ENCODE measurements around the gene ELL.

ELL gene

DNA sequence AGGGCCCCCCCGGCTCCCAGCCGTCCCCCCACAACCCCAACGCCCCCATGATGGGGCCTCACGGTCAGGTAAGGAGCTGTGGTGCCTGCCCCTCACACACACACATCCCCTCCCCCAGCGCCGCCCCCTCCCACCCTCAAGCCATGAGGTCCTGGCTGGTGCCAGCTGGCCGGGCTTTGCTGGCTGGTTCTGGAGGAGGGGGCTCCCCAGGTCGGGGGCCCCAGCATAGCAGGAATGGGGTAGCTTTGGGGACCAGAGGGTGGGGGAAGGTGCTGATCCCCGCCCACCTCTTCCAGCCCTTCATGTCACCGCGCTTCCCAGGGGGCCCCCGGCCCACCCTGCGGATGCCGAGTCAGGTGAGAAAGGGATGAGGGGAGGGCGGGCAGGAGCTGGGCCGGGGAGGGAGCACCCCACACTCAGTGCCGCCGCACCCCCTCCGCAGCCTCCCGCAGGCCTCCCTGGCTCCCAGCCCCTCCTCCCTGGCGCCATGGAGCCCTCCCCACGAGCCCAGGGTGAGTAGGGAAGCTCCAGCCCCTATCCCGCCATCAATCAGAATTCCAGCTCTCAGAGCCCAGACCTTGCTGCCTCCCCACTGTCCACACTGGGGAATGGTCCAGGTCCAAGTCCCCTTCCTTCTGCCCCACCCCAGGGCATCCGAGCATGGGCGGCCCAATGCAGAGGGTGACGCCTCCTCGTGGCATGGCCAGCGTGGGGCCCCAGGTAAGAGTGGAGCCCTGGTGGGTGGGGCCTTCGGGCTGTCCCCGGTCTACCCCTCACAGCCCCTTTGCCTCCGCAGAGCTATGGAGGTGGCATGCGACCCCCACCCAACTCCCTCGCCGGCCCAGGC is 90.3 kb downstream of the ELL start:
- no peak for DNase-seq

DNA sequence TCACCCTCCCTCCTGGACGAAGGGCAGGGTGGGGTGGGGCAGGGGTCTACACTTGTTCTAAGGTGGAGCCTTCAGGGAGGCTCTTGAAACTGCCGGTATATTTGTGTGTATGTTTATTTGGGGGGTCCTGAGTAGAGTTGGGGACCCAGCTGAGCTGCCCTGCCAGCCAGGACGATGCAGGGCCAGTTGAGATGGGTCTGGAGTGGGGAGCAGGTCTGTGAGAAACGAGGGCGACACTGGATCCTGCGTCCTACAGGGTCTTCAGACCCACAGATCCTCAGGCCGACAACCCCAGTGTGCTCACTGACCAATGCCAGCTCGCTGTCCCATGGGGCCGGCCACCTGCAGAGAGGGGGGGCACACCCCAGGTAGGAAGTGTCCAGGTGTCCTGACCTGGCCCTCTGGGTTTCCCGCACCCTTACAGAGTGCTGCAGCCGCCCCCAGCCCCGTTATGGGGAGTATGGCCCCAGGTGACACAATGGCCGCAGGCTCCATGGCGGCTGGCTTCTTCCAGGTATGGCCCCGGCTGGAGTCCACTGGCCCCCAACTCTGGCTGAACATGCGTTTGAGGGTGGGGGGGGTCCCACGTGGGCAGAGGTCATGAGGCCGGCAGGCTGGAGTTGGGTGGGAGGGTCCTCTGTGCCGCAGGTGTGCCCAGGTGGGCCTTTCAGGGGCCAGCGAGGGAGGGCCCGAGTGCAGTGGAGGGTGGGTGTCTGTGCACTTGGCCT is 91.3 kb downstream of the ELL start:
- no peak for DNase-seq

DNA sequence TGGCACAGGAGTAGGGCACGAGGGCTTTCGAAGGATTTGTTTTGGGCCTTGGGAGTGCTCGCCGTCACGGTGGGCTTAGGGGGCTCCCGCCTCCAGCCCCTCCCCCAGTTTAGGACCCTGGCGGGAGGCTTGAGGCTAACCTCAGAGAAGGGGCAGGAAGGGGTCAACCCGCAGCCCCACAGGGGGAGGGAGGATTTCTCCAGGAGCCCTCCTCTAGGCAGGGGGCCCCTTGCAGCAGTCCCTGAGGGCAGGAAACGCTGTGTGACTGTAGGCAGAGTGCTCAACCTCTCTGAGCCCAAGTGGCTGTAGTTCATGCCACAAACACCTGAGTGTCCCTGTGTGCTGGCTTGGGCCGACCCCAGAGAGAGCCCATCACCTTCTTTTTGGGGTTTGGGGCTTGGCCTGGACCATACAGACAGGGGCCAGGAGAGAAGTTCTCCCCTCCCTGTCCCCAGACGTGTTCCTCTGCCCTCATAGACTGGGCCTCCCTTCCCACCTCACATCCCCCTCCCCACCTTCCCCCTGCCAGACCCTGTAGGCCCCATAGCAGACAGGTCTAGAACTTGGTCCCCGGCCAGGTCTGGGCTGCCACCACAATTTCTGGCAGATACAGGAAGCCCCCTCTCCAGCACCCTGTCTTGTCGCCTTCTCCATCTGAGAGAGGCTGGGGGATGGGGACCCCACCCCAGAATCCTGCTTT is 92.0 kb downstream of the ELL start:
- DNase-seq, result no peak

DNA sequence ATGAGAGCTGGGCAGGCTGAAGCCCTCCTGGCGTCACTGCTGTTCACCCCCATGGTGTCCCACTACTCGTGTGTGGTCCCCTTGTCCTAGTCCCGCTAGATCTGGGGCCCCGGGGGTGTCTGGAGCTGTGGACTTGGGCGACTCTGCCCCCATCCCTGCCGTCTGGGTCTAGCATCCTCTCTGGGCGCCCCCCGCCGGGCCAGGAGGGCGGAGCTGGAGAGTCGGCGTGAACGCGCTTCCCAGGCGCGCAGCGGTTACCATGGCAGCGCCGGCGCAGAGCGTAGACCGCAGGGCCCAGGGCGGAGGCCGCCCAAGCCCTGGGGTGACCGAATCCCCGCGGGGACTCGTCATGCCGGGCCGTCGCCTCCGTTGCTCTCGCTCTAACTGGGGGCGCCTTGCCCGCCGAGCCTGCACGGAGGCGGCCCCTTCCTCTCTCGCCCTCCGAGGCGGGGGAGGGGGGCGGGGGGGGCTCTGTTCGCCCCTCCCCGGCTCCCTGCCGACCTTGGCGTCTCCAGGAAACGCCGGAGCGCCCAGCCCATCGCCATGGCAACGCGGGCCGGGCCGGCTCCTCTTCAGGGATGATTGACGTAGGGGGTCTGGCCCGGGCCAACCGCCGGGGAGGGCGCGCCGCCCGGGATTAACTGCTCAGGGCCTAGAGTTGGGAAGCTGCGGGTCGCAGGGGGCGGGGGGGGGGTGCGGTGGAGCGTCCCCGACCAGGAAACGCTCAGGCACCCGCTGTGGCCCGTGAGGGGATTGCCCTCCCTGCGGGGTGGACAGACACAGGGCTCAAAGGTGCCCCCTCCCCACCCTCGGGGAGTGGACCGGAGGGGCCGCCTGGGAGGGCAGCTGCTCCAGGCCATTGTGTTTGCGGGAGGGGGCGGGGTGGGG is 92.8 kb downstream of the ELL start:
- peak; percentile 80 for DNase-seq

- no peak for DNase-seq
Observed at GRCh38 chr19:18428173-18428786, 93.6 kb downstream of the ELL start.

DNA sequence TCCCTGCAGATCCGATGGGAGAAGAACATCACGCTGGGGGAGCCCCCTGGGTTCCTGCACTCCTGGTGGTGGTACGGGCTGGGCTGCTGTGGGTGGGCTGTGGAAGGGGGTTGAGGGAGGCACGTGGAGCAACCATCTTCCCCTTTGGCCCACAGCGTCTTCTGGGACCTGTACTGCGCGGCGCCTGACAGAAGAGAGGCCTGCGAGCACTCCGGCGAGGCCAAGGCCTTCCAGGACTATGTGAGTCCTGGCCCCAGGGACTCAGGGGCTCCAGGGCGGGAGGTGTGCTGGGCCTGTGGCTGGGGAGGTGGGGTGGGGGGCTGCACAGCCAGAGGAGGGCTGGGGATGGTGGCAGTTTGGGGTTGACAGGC is 94.1 kb downstream of the ELL start:
- DNase-seq, result no peak

GRCh38 chr19:18427080-18427742 is 94.7 kb downstream of the ELL start:
- DNase-seq, result no peak

DNA sequence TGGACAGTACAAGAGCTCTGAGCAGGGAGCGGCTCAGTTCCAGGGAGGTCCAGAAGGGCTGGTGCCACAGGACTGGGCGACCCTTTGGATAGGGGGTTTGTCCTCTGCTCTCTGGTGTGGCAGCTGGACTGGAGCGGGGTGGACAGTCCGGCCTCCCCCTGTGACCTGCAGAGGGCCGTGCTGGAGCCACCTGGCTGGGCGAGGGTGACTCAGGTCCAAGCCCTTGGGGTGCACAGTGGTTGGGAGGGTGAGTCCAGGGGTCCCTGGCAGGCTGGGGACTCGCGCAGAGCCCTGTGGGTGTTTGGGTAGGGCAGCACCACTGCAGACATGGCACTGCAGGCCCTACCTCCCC is 95.5 kb downstream of the ELL start:
- DNase-seq, result no peak

DNA sequence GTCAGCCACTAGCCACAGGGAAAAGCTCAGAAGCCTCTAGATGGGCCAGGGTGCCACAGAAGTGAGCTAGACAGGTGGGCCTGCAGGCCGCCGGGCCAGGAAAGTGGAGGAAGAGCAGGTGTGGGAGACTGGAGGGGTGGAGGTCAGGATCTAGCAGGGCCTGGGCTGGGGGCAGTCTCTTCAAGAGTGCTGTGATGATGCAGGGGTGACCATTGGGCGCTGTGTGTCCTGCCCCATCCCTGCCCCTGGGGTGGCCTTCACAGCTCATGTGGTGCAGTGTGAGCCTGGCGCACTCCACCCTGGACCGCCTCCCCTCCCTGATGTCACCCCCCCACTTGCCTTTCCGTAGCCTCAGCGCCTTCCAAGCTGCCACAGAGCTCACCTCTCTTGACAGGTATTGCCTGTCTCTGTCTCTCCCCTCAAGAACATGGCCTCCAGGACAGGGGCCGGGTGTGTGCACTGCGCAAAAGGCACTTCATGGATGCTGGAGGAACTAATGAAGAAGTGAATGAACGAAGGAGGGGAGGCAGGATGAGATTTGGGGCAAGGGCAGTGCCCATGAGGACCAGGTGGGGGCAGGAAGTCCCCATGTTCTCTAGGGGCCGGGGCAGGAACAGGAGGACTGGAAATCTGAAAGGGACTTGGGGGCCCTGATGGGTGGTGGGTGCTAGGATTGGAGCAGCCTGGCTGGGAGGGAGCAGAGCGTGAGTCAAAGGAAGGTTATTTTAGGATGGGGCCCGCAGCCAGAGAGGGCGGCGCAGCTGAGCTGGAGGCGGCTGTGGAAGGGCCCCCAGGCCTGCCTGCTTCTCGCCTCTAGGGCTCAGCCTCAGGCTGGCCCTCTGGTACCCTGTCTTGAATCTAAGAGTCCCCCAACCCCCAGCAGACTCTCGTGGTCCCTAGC is 96.1 kb downstream of the ELL start:
- peak; percentile 43 for DNase-seq

DNA sequence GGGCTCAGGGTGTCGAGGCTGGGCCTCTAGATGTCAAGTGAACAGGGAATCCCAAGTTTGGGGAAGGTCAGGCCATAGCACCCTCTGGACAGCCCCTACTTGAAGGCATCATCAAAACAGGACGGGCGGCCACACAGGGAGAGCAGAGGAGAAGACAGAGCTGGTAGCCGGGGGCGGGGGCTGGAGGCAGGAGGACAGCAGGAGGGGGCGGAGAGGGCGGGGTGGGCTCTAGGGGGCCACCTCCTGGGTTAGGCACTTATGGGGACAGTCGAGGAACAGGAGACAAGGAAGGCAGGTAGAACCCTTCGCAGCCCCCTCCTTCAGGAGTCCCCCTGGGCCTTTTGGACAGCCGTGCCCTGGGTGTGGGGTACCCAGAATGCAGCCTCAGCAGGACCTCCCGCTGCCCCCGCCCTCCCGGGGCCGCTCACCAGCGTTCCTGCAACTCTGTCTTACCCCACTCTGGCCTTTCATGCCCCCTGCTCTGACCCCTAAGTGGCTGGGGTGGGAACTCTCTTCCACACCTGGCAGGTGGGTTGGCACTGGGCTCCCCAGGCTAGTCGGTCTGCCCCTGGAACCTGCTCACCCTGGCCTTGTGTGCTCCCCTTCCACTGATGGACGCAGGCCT is 96.9 kb downstream of the ELL start:
- no peak for DNase-seq

- DNase-seq, result no peak
Observed at GRCh38 chr19:18424122-18424889, 97.6 kb downstream of the ELL start.

DNA sequence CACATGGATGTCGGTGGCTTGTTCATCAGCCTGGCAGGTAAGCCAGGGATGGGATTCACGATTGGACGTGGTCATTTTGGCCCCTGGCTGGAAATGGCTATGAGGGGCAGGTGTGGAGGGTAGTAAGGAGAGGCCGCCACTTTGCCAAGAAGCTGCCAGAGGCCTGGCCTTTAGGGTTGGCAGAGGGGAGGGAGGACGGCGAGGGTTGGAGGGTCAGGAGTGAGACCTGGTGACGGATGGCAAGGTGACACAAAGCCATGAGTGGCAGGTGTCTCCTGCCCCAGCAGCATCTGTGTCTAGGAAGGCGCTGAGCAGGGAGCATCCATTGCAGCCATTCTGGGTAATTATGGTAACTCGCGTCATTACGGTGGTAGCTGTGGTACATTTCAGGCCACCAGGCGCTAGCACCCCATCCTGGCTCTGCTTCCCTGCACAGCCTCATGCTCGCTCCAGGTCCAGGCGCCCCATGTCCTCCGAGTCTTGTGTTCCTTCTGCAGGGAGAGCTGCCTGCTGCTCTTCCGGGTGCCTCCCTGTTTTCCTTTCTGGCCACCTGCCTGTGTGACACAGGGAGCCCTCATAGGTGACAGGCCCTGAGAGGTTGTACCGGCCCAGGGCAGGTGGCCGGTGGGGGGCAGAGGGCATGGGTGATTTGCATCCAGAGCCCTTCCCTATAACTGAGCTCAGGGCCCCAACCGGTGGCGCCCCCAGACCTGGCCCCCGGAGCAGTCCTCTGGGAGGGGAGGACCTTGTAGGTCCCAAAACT is 98.4 kb downstream of the ELL start:
- DNase-seq, result no peak

DNA sequence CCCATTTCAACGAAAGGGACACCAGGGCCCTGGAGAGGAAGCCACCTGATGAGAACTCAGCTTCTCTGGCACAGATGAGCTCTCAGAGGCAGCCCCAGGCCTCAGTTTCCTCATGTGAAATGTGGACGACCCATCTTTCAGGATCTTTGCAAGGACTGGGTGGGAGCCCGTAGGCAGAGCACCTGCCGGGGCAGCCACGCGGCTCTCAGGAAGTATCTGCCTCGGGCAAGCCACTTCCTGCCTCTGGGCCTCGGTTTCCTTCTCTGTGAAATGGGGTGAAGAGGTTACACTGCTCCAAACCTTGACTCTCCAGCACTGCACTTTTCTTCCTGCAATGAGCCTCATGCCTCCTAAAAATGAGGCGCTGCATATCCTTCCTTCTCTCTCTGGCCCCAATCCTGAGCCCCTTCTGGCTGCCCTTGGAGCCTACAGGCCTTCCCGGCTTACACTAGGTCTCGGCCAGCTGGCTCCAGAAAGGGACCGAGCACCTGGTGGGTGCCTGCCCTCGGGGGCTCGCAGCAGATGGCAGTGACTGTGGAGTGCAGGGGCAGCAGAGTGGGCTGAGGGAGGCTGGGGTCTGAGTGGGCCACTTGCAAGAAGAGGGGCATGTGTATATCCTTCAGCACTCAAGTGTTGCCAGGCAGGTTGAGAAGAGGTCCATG is 99.2 kb downstream of the ELL start:
- no peak for DNase-seq

GRCh38 chr19:18421371-18421959 is 100.4 kb downstream of the ELL start:
- no peak for DNase-seq

DNA sequence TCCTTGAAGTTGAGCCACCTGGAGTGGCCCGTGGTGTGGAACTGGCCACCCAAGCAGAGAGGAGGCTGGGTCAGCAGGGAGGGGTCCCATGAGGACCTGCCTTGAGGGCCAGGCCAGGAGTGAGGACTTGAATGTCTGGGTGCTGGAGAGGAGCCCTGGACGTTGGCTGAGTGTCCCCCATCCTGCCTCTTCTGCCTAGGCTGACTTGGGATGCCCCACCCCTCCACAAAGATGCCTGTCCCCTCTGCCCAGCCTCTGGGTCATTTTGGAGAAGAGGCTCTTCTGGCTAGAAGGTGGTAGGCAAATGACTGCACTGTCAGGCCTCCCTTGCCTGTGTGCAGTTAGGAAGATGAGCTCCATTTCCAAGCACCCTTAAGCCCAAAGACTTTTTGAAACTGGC is 100.9 kb downstream of the ELL start:
- no peak for DNase-seq

GRCh38 chr19:18419699-18420460 is 102.0 kb downstream of the ELL start:
- no peak for DNase-seq

GRCh38 chr19:18419195-18419698 is 102.6 kb downstream of the ELL start, which contains the start of gene SSBP4:
SSBP4 (plus strand) TSS chr19:18419398; CDS start chr19:18419649, 251 bp downstream.
- peak; percentile 81 for DNase-seq
